Activated CD8-positive, alpha-beta memory T cell treated with anti-CD3 and anti-CD28 coated beads for 24 hours (primary cell): ENCODE measurements around the gene VWDE.
"Not testable (repeated sequence)": the region's sequence is repeated elsewhere in the genome, so short reads cannot be mapped to it uniquely, and the experiment has no call there.

Experiments used
- DNase-seq: peaks from one replicate; pipeline ENCODE4 v3.0.0-alpha.2; 2020

The VWDE gene

GRCh38 chr7:12401538-12402364 lies 1.9 kb downstream of the VWDE start:
- no peak for DNase-seq

- no peak for DNase-seq
Measured at GRCh38 chr7:12398186-12398585, 5.5 kb downstream of the VWDE start.

GRCh38 chr7:12397671-12398070 lies 6.0 kb downstream of the VWDE start:
- no peak for DNase-seq

GRCh38 chr7:12396670-12397069 lies 7.0 kb downstream of the VWDE start:
- not testable (repeated sequence) for DNase-seq

- no peak for DNase-seq
Measured at GRCh38 chr7:12391922-12392615, 11.6 kb downstream of the VWDE start.

- peak; percentile 56 for DNase-seq
Measured at GRCh38 chr7:12389089-12389700, 14.5 kb downstream of the VWDE start.

GRCh38 chr7:12386313-12386740 lies 17.3 kb downstream of the VWDE start:
- DNase-seq = no peak

- no peak for DNase-seq
Measured at GRCh38 chr7:12385364-12385786, 18.3 kb downstream of the VWDE start.

- DNase-seq = no peak
Measured at GRCh38 chr7:12383377-12383776, 20.3 kb downstream of the VWDE start.

- DNase-seq = no peak
Measured at GRCh38 chr7:12378389-12378788, 25.3 kb downstream of the VWDE start.

- DNase-seq = no peak
Measured at GRCh38 chr7:12377406-12377805, 26.3 kb downstream of the VWDE start.

GRCh38 chr7:12373580-12374263 lies 29.9 kb downstream of the VWDE start:
- no peak for DNase-seq

- DNase-seq = no peak
Measured at GRCh38 chr7:12370249-12370648, 33.4 kb downstream of the VWDE start.

GRCh38 chr7:12369756-12370155 lies 33.9 kb downstream of the VWDE start:
- no peak for DNase-seq

GRCh38 chr7:12369072-12369471 lies 34.6 kb downstream of the VWDE start:
- no peak for DNase-seq

GRCh38 chr7:12360948-12361347 lies 42.7 kb downstream of the VWDE start:
- DNase-seq = no peak

GRCh38 chr7:12358694-12359093 lies 45.0 kb downstream of the VWDE start:
- DNase-seq = no peak

- DNase-seq = no peak
Measured at GRCh38 chr7:12357508-12357907, 46.2 kb downstream of the VWDE start.

- no peak for DNase-seq
Measured at GRCh38 chr7:12351843-12352242, 51.8 kb downstream of the VWDE start.

GRCh38 chr7:12350971-12351370 lies 52.7 kb downstream of the VWDE start:
- no peak for DNase-seq

- DNase-seq = no peak
Measured at GRCh38 chr7:12337095-12337494, 66.6 kb downstream of the VWDE start.

GRCh38 chr7:12328888-12329770 lies 74.5 kb downstream of the VWDE start:
- no peak for DNase-seq
